ENCODE measurements around the gene ENTPD7.

The ENTPD7 gene

GRCh38 chr10:99750641-99751040 is 91.3 kb downstream of the ENTPD7 start:
- no peak for TF ChIP-seq MYC (IDR thresholded peaks at IDR 0.05; ENCODE audit: low read depth, low read length)
- no peak for TF ChIP-seq CTCF (IDR thresholded peaks at IDR 0.05; ENCODE audit: low read depth, low read length)
- TF ChIP-seq POLR2A (IDR thresholded peaks at IDR 0.05; ENCODE audit: extremely low read depth, insufficient read length), result no peak
- TF ChIP-seq MAX (IDR thresholded peaks at IDR 0.05; ENCODE audit: low read depth, low read length), result no peak
- no peak overlapping the region for H3K4me3 ChIP-seq (ENCODE audit: low read depth, low read length)
- DNase-seq (ENCODE audit: low read depth), result no peak

DNA sequence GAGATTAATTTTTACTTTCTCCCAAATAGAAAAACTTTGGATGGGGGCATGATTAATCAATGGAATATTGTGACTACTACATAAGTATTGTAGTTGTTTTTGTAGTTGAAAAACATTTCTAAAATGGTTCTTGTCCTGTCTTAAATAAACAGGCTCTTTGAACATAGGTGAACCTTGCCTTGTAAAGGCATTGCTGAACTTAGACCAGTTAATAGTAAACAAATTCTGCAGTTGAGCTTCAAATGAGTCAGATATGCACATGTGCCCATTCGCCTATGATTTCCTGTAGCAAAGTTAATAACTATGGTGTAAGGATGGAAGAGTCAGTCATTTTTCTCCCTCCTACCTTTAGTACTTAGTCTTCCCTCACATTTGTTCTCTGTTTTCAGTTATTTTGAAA is 95.4 kb downstream of the ENTPD7 start:
- no peak for TF ChIP-seq POLR2A (IDR thresholded peaks at IDR 0.05; ENCODE audit: extremely low read depth, insufficient read length)
- no peak for TF ChIP-seq MAX (IDR thresholded peaks at IDR 0.05; ENCODE audit: low read depth, low read length)
- no peak for TF ChIP-seq MYC (IDR thresholded peaks at IDR 0.05; ENCODE audit: low read depth, low read length)
- TF ChIP-seq CTCF (IDR thresholded peaks at IDR 0.05; ENCODE audit: low read depth, low read length), result no peak
- no peak overlapping the region for H3K4me3 ChIP-seq (ENCODE audit: low read depth, low read length)
- no peak for DNase-seq (ENCODE audit: low read depth)

All from NB4 (cell line).